HTERT RPE-1 (cell line): Measurements from ENCODE around the gene CCL17.
"Not testable (repeated sequence)": the region's sequence is repeated elsewhere in the genome, so short reads cannot be mapped to it uniquely, and the experiment has no call there.

Source experiments
- in situ Hi-C: fragments of 300-500 bp; cut with MboI; formaldehyde crosslinking; loops from 4 replicates; pipeline ENCODE4 v1.14.3; 2020; ENCODE audit warnings: low sequenced_read_pairs

The CCL17 gene

DNA sequence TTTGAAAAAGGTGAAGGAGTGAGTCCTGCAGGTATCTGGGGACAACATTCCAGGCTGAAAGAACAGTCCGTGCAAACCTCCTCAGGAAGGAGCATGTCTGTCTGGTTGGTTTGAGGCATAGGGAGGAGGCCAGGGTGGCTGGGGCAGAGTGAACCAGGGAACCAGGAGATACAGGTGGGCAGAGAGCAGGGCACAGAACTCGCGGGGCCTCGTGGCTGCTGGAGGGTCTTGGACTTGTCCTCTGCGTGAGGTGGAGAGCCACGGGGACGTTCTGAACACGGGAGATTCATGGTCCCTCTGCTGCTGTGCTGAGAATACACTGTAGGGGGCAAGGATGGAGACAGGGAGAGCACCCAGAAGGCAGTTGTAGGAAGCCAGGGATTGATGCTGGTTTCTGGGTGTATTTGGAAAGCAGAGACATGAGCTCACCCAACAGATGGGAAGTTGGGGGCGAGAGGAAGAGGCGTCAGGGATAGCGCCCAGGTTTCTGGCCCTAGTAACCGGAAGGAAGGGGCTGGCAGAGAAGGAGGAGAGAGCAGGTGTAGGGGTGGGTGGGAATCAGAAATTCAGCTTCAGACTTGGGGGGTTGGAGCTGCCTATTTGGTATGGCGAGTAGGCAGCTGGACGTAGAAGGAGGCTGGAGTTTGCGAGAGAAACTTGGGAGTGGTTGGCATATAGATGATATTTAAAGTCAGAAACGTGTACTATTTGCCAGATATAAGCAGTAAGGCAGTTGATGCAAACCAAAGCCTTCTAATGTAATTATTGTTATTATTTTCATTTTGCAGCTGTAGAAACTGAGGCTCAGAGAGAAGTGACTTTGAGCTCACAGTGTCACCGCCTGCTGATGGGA is at the start of gene CCL17:
TSS of gene CCL17 (plus strand) at position 803 of the 853 bp plus-strand sequence. CDS start 9,166 bp downstream, outside the sequence.
- in situ Hi-C loops = no loop called here

DNA sequence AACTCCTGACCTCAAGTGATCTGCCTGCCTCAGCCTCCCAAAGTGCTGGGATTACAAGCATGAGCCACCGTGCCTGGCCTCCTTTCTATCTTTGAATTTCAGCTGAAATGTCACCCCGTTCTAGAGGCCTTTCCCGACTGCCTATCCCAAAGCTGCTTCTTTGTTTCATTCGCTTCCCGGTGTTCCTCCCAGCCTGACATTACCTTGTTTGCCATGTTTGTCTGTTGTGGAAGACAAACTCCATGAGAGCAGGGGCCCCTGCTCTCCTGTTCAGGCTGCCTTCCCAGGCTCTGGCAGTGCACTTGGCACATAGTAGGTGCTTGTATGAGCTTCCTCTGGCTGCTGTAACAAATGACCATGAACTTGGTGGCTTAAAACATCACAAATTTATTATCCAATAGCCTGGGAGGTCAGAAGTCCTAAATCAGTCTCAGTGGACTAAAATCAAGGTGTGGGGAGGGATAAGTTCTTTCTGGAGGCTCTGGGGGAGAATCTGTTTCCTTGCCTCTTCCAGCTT is 48.6 kb upstream of the CCL17 start:
- in situ Hi-C loops = no loop called here

DNA sequence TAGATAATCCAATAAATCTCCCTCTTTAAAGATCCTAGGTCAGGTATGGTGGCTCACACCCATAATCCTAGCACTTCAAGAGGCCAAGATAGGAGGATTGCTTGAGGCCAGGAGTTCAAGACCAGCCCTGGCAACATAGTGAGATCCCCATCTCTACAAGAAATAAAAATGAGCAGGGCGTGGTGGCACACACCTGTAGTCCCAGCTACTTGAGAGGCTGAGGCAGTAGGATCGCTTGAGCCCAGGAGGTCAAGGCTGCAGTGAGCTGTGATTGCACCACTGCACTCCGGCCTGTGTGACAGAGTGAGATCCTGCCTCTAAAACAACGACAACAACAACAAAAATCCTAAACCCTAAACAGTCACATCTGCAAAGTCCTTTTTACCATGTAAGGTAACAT is 48.0 kb upstream of the CCL17 start:
- in situ Hi-C loops = no loop called here

DNA sequence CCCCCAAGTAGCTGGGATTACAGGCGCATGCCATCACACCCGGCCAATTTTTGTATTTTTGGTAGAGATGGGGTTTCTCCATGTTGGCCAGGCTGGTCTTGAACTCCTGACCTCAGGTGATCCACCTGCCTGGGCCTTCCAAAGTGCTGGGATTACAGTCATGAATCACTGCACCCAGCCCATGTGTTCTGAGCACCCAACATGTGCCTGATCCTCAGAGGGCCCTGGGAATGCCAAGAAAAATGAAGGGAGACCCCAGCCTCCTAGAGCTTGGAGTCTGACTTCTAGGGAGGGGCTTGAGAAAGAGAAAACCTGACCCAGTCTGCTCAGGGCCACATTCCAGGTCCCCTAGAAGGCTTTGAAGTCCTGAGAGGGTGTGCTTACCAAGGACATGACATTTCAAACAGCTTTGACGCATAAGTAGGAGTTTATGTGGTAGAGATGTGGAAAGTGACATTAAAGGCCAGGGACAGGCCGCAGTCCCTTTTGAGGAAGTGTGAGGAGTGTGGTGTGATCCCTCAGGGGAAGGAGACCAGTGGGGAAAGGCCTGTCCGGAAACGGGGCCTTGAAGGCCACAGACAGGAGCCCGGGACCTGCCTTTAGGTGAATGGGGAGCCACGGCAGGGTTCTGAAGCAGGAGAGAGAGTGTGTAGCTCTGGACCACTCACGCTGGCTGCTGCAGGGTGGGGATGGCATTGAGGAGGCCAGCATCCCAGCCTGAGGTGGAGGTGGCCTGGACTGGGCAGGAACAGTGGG is 47.1 kb upstream of the CCL17 start:
- in situ Hi-C loops = no loop called here

DNA sequence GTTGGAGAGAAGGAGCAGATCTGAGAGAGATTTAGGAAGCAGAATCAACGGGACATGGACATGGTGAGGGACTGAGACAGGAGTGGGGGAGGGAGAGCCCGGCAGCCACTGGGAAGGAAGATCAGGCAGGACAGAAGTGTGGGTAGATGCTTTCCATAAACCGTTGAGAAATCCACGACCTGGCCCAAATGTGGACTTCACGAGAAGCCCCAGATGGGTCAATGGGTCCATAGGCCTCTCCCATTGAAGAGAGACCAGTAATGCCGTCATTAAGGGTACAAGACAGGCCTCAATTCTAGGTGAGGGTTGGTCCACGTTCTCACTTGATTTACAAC is 46.5 kb upstream of the CCL17 start:
- in situ Hi-C loops = no loop called here

DNA sequence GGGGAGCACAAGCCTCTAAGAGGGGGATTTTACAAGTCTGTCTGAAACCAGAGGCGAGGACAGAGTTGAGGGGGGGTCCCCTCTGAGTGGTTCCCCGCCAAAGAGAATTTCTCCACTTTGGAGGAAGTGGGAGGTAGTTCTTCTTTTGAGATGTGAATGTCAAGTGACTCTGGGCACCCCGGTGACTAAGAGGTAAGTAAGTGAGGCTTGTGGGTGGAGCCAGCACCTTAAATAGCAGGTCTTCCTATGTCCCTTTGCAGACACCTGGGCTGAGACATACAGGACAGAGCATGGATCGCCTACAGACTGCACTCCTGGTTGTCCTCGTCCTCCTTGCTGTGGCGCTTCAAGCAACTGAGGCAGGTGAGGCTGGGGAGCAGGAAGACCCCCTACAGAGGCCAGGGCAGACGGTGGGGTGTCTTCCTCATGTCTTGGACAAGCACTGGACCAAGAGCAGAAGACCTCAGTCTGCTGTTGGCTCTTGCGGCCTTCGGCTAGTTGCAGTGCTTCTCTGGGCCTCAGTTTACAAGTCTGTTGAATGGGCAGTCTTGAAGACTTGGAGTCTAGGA is 46.0 kb upstream of the CCL17 start, which contains the start of gene CCL22:
TSS of gene CCL22 (plus strand) at position 257 of the 569 bp plus-strand sequence. CDS start at position 291, 34 bp downstream.
- in situ Hi-C loops = no loop called here

DNA sequence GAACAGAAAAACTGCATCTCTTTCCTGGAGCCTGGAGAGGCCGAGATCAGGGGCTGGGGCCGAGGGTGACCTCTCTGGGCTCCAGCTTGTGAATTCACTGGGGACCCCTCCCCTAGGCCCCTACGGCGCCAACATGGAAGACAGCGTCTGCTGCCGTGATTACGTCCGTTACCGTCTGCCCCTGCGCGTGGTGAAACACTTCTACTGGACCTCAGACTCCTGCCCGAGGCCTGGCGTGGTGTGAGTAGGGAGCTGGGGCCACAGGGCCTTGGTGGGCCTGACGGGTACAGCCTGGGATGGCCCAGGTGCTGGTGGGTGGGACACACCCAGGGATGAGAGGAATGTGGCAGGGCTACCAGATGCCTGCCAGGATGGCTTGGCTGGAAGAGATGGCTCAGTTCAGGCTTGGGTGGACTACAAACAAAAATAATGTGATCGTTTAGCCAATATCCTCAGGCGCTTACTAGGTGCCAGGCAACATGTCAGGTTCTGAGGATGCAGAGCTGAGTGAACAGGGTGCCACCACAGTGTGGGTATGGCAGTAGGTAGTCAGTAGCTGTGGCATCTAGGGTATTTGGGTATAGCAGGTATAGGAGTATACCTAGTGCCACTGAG is 44.1 kb upstream of the CCL17 start:
- in situ Hi-C loops = no loop called here

DNA sequence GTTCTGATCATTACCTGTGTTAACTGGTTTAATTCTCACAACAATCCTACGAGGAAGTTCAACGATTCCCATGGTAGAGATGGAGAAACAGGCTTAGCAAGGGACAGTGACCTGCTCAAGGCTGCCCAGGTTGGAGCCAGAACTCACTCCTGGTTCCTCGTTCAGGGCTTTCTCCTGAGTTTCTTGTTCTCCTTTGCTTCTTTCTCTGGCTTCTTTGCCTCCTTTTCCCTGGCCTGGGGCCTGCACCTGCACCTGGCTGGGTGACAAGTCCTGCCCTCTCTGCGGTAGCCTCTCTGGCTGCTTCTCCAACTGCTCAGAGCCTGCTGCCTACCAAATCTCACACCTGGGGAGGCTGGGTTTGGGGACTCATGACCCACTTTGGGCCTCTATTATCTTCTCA is 43.2 kb upstream of the CCL17 start:
- in situ Hi-C loops = no loop called here

DNA sequence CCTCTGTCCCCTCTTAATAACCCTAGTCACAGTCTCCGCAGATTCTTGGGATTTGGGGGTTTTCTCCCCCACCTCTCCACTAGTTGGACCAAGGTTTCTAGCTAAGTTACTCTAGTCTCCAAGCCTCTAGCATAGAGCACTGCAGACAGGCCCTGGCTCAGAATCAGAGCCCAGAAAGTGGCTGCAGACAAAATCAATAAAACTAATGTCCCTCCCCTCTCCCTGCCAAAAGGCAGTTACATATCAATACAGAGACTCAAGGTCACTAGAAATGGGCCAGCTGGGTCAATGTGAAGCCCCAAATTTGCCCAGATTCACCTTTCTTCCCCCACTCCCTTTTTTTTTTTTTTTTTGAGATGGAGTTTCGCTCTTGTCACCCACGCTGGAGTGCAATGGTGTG is 40.4 kb upstream of the CCL17 start:
- in situ Hi-C loops = no loop called here

DNA sequence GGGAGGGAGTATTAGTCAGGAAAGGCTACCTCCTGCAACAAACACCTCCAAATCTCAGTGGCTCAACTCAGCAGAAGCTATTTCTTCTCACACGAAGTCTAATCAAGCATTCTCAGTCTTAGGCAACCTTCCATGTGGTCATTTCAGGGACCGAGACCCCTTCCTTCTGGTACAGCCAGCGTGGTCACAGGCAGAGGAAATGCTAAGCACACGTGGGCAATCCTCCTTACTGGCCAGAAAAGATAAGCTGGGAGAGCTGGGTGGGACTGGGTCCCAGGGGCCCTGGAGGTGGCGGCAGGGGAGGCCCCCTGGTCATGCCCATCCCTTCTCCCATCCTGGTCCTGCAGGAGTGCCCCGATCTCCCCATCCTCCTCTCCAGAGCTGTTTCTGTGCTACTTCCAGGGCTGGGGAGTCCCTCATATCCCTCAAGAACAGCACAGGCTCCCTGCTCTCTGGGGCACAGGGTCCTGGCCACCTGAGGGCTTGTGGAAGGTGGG is 38.0 kb upstream of the CCL17 start:
- in situ Hi-C loops = no loop called here

DNA sequence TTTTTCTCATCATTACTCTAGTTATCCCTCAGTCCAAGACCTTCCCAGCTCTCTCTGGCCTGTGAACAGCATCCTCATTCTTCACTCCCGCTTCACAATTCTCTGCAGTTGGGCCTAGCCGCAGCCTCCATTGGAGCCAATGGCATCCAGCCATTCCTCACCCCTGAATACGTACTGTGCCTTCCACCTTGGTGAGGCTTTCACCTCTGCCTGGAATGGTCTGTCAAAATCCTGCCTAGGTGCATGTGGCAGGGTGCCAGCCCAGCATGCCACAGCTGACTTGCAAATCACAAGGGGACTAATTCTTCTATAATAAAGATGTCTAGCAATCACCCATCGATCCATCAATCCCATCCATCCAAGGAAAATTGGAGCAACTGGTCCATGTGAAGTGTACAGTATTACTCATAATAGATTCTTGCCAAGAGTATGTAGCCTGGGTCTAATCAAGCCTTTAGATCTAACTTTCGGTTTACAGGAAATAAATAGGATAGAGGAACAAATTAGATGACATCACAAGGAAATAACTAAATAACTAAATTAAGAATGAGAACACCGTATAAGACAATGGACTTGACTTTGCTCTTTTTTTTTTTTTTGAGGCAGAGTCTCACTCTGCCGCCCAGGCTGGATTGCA is 37.3 kb upstream of the CCL17 start:
- in situ Hi-C loops = no loop called here

DNA sequence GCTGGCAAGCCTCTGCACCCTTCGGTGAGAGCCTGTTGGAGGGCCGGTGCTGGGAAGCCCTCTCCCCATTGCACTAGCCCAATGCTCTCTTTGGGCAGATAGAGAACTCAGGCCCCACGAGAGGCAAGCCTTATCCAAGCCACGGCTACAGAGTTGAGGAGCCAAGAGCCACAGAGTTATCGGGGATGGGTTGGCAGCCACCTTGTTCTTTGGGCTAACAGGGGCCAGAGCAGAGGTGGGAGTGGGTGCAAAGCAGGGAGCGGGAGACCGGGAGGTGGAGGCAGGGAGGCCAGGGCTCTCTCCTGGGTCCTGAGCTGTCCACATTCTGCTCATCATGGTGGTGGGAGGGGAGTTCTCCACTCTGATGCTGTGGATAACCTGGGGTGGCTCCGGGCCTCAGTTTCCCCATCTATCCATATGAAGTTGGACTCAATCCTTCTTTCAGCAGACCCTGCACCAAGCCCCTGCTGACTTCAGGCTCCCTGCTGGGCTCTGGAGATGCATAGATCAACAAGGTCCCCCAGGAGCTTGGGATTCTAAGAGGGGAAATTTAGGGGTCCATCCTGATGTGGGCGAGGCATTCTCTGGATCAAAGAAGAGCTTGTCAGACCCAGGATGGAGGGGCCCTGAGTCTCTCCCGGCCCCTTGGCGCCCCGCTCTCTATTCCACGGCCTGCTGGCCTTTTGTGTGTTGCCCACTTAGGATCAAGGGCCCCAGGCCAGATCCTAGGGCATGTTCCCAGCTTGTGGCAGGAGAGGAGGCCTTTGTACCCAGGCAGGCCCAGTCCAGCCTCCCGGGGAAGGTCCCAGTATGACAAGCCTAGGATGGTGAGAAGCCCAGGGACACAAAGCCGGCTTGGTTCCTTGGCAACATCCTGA is 32.8 kb upstream of the CCL17 start:
- in situ Hi-C loops = no loop called here

DNA sequence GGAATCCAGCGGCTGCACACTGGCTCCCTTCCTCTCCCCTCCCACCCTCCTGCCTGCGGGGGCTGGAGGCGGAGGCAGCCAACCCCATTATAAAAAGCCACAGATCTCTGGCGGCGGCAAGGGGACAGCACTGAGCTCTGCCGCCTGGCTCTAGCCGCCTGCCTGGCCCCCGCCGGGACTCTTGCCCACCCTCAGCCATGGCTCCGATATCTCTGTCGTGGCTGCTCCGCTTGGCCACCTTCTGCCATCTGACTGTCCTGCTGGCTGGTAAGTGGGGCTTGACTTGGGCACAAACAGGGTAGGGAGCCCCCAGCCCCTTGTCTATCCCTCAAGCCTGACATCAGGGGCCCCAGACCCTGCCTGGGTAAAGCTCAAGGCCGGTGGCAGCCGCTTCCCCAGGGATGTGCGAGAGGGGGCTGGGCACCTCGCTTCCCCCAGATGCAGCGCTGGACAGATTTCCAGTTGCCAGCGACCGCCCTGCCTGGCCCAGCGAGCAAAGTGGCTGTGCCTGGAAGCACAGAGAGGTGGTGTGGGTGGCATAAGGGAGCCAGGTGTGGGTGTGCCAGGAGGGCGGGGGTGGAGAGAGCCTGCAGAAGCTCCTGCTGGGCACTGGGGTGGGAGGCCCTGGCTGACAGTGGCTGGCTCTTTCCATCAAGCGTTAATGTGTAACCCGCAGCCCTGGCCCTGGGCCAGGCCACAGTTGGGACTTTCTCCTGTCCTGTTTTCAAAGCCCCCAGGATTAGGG is 32.0 kb upstream of the CCL17 start, which contains the start of gene CX3CL1:
TSS of gene CX3CL1 (plus strand) at position 119 of the 745 bp plus-strand sequence. CDS start at position 198, 79 bp downstream.
- in situ Hi-C loops = no loop called here

DNA sequence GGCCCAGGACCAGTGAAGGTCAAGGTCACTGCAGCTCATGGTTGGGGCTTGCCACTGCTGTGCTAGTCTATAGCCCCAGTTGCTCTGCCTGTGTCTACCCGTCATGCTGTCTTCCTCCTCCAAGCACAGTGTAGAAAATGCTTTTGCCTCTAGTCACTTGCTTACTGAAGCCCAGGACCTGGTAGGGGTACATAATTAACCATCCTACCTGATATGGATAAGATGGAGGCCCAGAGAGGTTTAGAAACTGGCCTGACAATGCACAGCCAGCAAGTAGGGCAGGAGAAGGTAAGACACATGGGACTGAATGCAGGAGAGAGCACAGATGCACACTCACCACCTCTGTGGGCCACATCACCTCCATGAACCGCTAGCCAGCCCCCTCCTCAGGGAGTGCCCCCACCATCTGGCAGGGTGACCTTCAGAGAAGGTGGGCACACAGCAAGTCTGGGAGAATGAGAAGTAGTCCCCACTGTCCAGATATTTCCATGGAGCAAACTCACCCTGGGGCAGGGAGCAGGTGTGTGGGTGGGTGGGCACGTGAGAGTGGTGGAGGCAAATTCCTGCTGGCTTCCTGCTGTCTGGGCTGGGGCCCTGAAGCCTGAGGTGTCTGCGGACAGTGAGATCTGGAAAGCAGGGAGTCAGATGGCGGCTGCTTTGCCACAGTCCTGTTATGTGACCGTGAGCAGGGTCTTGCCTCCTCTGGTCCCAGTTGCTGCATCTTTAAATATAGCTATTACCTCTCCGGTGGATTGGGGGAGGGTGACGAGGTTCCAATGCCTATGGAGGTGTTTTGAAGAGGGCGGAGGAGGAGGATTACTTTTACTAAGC is 31.2 kb upstream of the CCL17 start:
- in situ Hi-C loops = no loop called here

DNA sequence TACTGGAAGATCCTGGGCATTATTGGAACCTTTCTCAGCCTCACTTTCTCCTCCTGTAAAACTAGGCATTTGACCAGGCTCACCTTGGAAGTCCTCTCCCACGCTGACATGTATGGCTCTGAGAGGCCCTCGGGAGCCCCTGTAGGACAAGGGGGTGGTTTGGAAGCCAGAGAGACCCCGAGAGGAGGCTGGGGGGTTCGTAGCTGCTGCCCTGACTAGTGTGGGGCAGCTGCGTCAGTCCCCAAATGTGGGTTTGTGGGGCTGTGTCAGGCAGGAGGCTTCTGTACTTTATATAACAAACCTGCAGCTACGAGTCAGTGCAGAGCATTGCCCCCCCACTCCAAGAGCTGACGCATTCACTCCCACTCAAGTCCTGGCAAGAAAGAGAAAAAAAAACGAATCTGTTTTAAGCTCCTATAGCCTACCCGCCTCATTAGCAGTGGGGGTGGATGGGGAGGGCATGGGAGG is 30.5 kb upstream of the CCL17 start:
- in situ Hi-C loops = no loop called here

DNA sequence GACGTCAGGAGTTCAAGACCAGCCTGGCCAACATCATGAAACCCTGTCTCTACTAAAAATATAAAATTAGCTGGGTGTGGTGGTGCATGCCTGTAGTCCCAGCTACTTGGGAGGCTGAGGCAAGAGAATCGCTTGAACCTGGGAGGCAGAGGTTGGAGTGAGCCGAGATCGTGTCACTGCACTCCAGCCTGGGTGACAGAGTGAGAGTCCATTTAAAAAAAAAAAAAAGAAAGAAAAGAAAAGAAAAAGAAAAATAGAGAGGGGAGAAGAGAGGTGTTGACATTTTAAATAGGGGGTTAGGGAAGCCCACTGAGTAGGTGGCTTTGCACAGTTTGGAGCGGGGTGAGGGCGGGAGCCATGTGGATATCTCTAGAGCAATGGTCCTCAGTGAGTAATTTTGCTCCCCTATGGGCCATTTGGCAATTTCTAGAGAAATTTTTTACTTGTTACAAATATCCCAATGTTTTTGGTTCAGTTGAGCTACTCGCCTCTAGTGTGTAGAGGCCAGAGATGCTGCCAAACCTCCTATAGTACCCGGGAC is 29.6 kb upstream of the CCL17 start:
- in situ Hi-C loops = not testable (repeated sequence)

DNA sequence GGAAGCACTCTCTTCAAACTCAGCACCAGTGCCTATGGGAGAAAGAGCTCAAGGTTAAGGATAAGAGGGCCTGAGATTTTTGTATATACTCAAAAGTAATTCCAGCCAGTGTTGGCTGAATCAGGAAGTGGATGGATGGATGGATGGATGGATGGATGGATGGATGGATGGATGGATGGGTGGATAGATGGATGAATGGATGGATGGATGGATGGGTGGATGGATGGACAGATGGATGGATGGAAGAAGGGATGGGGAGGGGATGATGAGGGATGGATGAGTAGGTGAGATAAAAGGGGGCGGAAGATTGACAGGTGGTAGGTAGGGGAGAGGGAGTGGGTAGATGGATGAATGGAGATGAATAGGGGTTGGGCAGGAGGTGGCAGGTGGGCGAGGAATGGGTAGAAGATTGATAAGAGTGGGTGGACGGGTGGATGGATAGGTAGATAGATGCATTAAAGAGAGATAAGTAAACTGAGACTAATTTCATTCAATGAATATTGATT is 28.2 kb upstream of the CCL17 start:
- in situ Hi-C loops = no loop called here
